OCI-LY1 (cell line): Measurements from ENCODE around the gene SYN1.

Experiments
- EZH2 ChIP-seq: fragments of 200-600 bp; sonication (generic), shearing (Covaris generic); IDR thresholded peaks from 2 replicates; pipeline ENCODE4 v1.8.0; 2017; ENCODE audit warnings: borderline replicate concordance, mixed run types, mild to moderate bottlenecking, antibody characterized with exemption, low read length, moderate library complexity, mixed read lengths
- TF ChIP-seq, protein P1 (sequence below): fragments of 200-600 bp; sonication (generic), shearing (Covaris generic); IDR thresholded peaks from 2 replicates; pipeline ENCODE4 v1.5.1; 2017; ENCODE audit warnings: mild to moderate bottlenecking, antibody characterized with exemption, low read length, moderate library complexity, mixed read lengths

DNA sequence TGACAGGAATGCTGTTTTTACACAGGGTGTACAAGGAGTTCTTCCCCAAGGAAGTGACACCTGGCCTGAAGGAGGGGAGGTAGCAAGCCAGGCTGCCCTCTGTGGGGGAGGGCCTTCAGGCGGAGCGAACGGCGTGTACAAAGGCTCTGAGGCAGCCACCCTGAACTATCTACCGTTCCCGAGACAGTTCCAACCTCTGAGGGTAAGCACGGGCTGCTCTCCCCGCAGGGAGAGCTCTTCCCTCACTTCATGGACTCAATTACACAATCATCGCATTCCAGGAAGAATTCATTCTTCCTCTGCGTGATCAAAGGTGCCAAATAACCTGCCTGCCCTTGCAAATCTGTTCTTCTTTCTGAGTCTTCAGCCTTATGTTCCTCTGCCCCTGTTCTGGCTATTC is 25.9 kb upstream of the SYN1 start:
- TF ChIP-seq, protein P1, sequence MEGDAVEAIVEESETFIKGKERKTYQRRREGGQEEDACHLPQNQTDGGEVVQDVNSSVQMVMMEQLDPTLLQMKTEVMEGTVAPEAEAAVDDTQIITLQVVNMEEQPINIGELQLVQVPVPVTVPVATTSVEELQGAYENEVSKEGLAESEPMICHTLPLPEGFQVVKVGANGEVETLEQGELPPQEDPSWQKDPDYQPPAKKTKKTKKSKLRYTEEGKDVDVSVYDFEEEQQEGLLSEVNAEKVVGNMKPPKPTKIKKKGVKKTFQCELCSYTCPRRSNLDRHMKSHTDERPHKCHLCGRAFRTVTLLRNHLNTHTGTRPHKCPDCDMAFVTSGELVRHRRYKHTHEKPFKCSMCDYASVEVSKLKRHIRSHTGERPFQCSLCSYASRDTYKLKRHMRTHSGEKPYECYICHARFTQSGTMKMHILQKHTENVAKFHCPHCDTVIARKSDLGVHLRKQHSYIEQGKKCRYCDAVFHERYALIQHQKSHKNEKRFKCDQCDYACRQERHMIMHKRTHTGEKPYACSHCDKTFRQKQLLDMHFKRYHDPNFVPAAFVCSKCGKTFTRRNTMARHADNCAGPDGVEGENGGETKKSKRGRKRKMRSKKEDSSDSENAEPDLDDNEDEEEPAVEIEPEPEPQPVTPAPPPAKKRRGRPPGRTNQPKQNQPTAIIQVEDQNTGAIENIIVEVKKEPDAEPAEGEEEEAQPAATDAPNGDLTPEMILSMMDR = no peak
- TF ChIP-seq EZH2 = no peak
